NOMO-1 treated with dmso at 0.1 percent for 144 hours (cell line): ENCODE measurements around the gene ABL2.

Source experiments
- DNase-seq: peaks from one replicate; lab custom pipeline; 2025; ENCODE audit not compliant: unreplicated experiment; lab: John Stamatoyannopoulos, UW

The ABL2 gene

GRCh38 chr1:179058487-179059483 is 170.7 kb downstream of the ABL2 start:
- DNase-seq, result no peak

GRCh38 chr1:179055937-179056336 is 173.5 kb downstream of the ABL2 start:
- no peak for DNase-seq

DNA sequence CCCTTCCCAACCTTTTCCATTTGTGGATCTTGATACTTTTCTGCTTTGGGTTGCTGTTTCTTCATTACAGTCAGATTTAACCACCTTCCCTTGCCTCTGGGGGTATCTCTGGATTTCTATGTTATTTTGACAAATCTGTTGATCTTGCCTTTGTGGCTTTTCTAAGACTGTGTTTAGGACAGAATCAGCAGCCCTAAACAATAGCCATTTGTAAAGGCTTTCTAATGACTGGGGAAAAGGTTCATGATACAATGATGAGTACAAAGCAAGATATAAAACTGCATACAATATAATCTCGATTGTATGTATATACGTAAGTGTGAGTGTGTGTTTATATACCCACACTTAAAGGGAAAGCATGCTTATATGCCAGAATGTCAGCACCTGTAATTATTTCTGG is 176.0 kb downstream of the ABL2 start:
- no peak for DNase-seq

- no peak for DNase-seq
Measured at GRCh38 chr1:179052776-179053175, 176.7 kb downstream of the ABL2 start.
